ENCODE data around the gene GOLGA1.
"Not testable (repeated sequence)": the region's sequence is repeated elsewhere in the genome, so short reads cannot be mapped to it uniquely, and the experiment has no call there.

Gene GOLGA1

GRCh38 chr9:124950050-124950718 is 9.3 kb upstream of the GOLGA1 start:
- Histone ChIP-seq H3K9me3 (ENCODE audit: control insufficient read depth, insufficient read depth, low read length) (no peaks in the 10 kb centered on the region), H3K9ac (ENCODE audit: low read depth, low read length) (no peak overlapping the region), H3K36me3 (ENCODE audit: insufficient read depth, low read length) (no peaks in the 10 kb centered on the region), H3K4me1 (ENCODE audit: insufficient read depth, low read length) (no peaks in the 10 kb centered on the region)

- Histone ChIP-seq H3K9ac (ENCODE audit: low read depth, low read length) (no peak overlapping the region), H3K4me1 (ENCODE audit: insufficient read depth, low read length) (no peaks in the 10 kb centered on the region), H3K9me3 (ENCODE audit: control insufficient read depth, insufficient read depth, low read length) (no peaks in the 10 kb centered on the region), H3K36me3 (ENCODE audit: insufficient read depth, low read length) (no peaks in the 10 kb centered on the region)
Observed at GRCh38 chr9:124949387-124949786, 8.5 kb upstream of the GOLGA1 start.

- Histone ChIP-seq H3K4me1 (ENCODE audit: insufficient read depth, low read length) (no peaks in the 10 kb centered on the region), H3K36me3 (ENCODE audit: insufficient read depth, low read length) (no peaks in the 10 kb centered on the region), H3K9ac (ENCODE audit: low read depth, low read length) (no peak overlapping the region), H3K9me3 (ENCODE audit: control insufficient read depth, insufficient read depth, low read length) (no peaks in the 10 kb centered on the region)
Observed at GRCh38 chr9:124947727-124948391, 7.0 kb upstream of the GOLGA1 start.

GRCh38 chr9:124946167-124946566 is 5.3 kb upstream of the GOLGA1 start:
- Histone ChIP-seq H3K9me3 (ENCODE audit: control insufficient read depth, insufficient read depth, low read length) (no peaks in the 10 kb centered on the region), H3K4me1 (ENCODE audit: insufficient read depth, low read length) (no peaks in the 10 kb centered on the region), H3K9ac (ENCODE audit: low read depth, low read length) (no peak overlapping the region), H3K36me3 (ENCODE audit: insufficient read depth, low read length) (no peaks in the 10 kb centered on the region)

GRCh38 chr9:124941679-124942561 is 1.0 kb upstream of the GOLGA1 start:
- Histone ChIP-seq H3K4me1 (ENCODE audit: insufficient read depth, low read length) (0 out of 2 replicates have a peak, but pooled peaks cover 5% of the 10 kb centered on the region), H3K36me3 (ENCODE audit: insufficient read depth, low read length) (no peaks in the 10 kb centered on the region), H3K9me3 (ENCODE audit: control insufficient read depth, insufficient read depth, low read length) (no peaks in the 10 kb centered on the region), H3K9ac (ENCODE audit: low read depth, low read length) (peak overlapping the region; percentile 82)

- peak overlapping the region; percentile 82 for H3K9ac ChIP-seq (ENCODE audit: low read depth, low read length)
- no peaks in the 10 kb centered on the region for H3K36me3 ChIP-seq (ENCODE audit: insufficient read depth, low read length)
- H3K4me1 ChIP-seq (ENCODE audit: insufficient read depth, low read length): 0 out of 2 replicates have a peak, but pooled peaks cover 5% of the 10 kb centered on the region
- no peaks in the 10 kb centered on the region for H3K9me3 ChIP-seq (ENCODE audit: control insufficient read depth, insufficient read depth, low read length)
Observed at GRCh38 chr9:124940521-124940893, 376 bp downstream of the GOLGA1 start.

- Histone ChIP-seq H3K36me3 (ENCODE audit: insufficient read depth, low read length) (no peaks in the 10 kb centered on the region), H3K9me3 (ENCODE audit: control insufficient read depth, insufficient read depth, low read length) (no peaks in the 10 kb centered on the region), H3K4me1 (ENCODE audit: insufficient read depth, low read length) (0 out of 2 replicates have a peak, but pooled peaks cover 5% of the 10 kb centered on the region), H3K9ac (ENCODE audit: low read depth, low read length) (peak overlapping the region; percentile 82)
Observed at GRCh38 chr9:124939944-124940343, 939 bp downstream of the GOLGA1 start.

GRCh38 chr9:124934290-124934689 is 6.6 kb downstream of the GOLGA1 start:
- H3K36me3 ChIP-seq (ENCODE audit: insufficient read depth, low read length): no peaks in the 10 kb centered on the region; the same call in 1 of the 2 replicates
- H3K9ac ChIP-seq (ENCODE audit: low read depth, low read length): no peak overlapping the region
- H3K4me1 ChIP-seq (ENCODE audit: insufficient read depth, low read length): no peaks in the 10 kb centered on the region
- no peaks in the 10 kb centered on the region for H3K9me3 ChIP-seq (ENCODE audit: control insufficient read depth, insufficient read depth, low read length)

GRCh38 chr9:124932333-124932732 is 8.6 kb downstream of the GOLGA1 start:
- Histone ChIP-seq H3K36me3 (ENCODE audit: insufficient read depth, low read length) (no peaks in the 10 kb centered on the region; the same call in none of the 2 replicates), H3K9ac (ENCODE audit: low read depth, low read length) (no peak overlapping the region), H3K9me3 (ENCODE audit: control insufficient read depth, insufficient read depth, low read length) (no peaks in the 10 kb centered on the region), H3K4me1 (ENCODE audit: insufficient read depth, low read length) (no peaks in the 10 kb centered on the region)

- H3K9me3 ChIP-seq (ENCODE audit: control insufficient read depth, insufficient read depth, low read length): no peaks in the 10 kb centered on the region
- H3K4me1 ChIP-seq (ENCODE audit: insufficient read depth, low read length): no peaks in the 10 kb centered on the region
- no peak overlapping the region for H3K9ac ChIP-seq (ENCODE audit: low read depth, low read length)
- H3K36me3 ChIP-seq (ENCODE audit: insufficient read depth, low read length): peaks cover 3% of the 10 kb centered on the region
Observed at GRCh38 chr9:124929464-124929863, 11.4 kb downstream of the GOLGA1 start.

- H3K9ac ChIP-seq (ENCODE audit: low read depth, low read length): no peak overlapping the region
- no peaks in the 10 kb centered on the region for H3K9me3 ChIP-seq (ENCODE audit: control insufficient read depth, insufficient read depth, low read length)
- H3K36me3 ChIP-seq (ENCODE audit: insufficient read depth, low read length): peaks cover 3% of the 10 kb centered on the region
Observed at GRCh38 chr9:124928116-124928515, 12.8 kb downstream of the GOLGA1 start.

GRCh38 chr9:124920394-124920793 is 20.5 kb downstream of the GOLGA1 start:
- H3K9me3 ChIP-seq (ENCODE audit: control insufficient read depth, insufficient read depth, low read length); H3K36me3 ChIP-seq (ENCODE audit: insufficient read depth, low read length); H3K4me1 ChIP-seq (ENCODE audit: insufficient read depth, low read length); H3K9ac ChIP-seq (ENCODE audit: low read depth, low read length): not testable (repeated sequence)

More at GRCh38 chr9:124928116-124928515, 12.8 kb downstream of the GOLGA1 start:
- no peaks in the 10 kb centered on the region for H3K4me1 ChIP-seq (ENCODE audit: insufficient read depth, low read length)

GRCh38 chr9:124914753-124915405 is 26.0 kb downstream of the GOLGA1 start:
- Histone ChIP-seq H3K36me3 (ENCODE audit: insufficient read depth, low read length) (no peaks in the 10 kb centered on the region), H3K9me3 (ENCODE audit: control insufficient read depth, insufficient read depth, low read length) (no peaks in the 10 kb centered on the region), H3K4me1 (ENCODE audit: insufficient read depth, low read length) (no peaks in the 10 kb centered on the region), H3K9ac (ENCODE audit: low read depth, low read length) (no peak overlapping the region)

- Histone ChIP-seq H3K36me3 (ENCODE audit: insufficient read depth, low read length) (no peaks in the 10 kb centered on the region), H3K9ac (ENCODE audit: low read depth, low read length) (no peak overlapping the region), H3K4me1 (ENCODE audit: insufficient read depth, low read length) (no peaks in the 10 kb centered on the region), H3K9me3 (ENCODE audit: control insufficient read depth, insufficient read depth, low read length) (no peaks in the 10 kb centered on the region)
Observed at GRCh38 chr9:124913378-124913777, 27.5 kb downstream of the GOLGA1 start.
